Activated T-cell treated with anti-CD3 and anti-CD28 coated beads, Interleukin-2, amount 50 U/mL, for 4 hours (primary cell): ENCODE measurements around the gene ZMYM4. TPM values are rescaled to one million over a fixed set of nuclear protein-coding genes. Genes with fewer than 3 reads are reported as not detected.

Experiments
- ATAC-seq, 2 donors: fragments of 200-7000 bp; cut with Tn5 transposase; one replicate each; pipeline ENCODE4 v1.10.0; 2021
- DNase-seq: peaks from one replicate; pipeline ENCODE4 v3.0.0-alpha.2; 2020
- H3K27me3 Mint-ChIP-seq: one replicate; pipeline ENCODE4 v1.8.0; 2021; ENCODE audit warnings: low read depth, mixed read lengths
- H3K36me3 Mint-ChIP-seq: one replicate; pipeline ENCODE4 v1.8.0; 2022; ENCODE audit warnings: mixed read lengths; ENCODE audit not compliant: insufficient read depth
- H3K4me1 Mint-ChIP-seq: one replicate; pipeline ENCODE4 v1.8.0; 2021; ENCODE audit warnings: low read depth, mixed read lengths
- H3K4me3 Mint-ChIP-seq: one replicate; pipeline ENCODE4 v1.8.0; 2021; ENCODE audit warnings: mild to moderate bottlenecking, moderate library complexity, mixed read lengths
- H3K9me3 Mint-ChIP-seq: one replicate; pipeline ENCODE4 v1.8.0; 2021; ENCODE audit warnings: mixed read lengths
- total RNA-seq, 3 donors: library from RNA; stranded (reverse); gene quantifications; one replicate each; pipeline ENCODE4 v1.2.1, GENCODE V29; 2021

Gene ZMYM4
- total RNA-seq, 3 donors from 2014 or later: 24.2 to 28.9 (median 26.0) TPM

DNA sequence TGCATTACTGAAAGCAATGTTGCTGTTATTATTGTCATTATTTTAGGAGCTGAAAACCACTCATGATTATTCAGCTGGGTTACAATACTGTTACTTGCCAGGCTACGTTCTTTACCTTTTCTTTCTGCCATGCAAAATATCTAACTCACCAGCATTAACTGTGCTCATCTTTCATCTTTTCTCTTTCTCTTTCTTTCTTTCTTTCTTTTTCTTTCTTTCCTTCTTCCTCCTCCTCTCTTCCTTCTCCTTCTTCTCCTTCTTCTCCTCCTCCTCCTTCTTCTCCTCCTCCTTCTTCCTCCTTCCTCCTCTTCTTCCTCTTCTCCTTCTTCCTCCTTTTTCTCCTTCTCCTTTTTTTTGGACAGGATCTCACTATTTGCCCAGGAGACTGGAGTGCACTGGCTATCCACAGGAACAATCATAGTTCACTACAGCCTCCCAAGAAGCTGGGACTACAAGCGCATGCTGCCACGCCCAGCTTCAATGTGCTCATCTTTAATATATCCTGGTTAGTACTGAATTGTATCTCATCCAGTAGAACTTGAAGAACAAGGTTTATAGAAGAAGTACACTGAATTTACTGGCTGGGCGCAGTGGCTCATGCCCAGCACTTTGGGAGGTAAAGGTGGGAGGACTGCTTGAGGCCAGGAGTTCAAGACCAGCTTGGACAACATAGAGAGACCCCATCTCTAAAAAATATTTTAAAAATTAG lies 6.9 kb upstream of the ZMYM4 start:
- DNase-seq: no peak
- Mint-ChIP-seq H3K4me1 (peaks cover 2% of the 10 kb centered on the region), H3K27me3 (peaks cover 6% of the 10 kb centered on the region), H3K9me3 (no peaks in the 10 kb centered on the region), H3K4me3 (no peak overlapping the region), H3K36me3 (no peaks in the 10 kb centered on the region)
- no peak for ATAC-seq

DNA sequence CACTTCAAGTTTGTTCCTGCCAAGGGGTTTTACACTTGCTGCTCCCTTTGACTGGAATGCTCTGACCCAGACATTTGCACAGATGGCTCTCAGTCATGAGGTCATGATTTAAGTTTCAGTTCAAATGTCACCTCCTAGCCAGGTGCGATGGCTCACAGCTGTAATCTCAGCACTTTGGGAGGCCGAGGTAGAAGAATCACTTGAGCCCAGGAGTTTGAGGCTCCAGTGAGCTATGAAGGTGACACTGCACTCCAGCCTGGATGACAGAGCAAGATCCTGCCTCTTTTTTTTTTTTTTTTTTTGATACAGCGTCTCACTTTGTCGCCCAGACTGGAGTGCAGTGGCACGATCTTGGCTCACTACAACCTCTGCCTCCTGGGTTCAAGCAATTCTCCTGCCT lies 4.5 kb upstream of the ZMYM4 start:
- Mint-ChIP-seq H3K36me3 (no peaks in the 10 kb centered on the region), H3K9me3 (no peaks in the 10 kb centered on the region), H3K27me3 (peaks cover 6% of the 10 kb centered on the region), H3K4me3 (no peak overlapping the region), H3K4me1 (peaks cover 5% of the 10 kb centered on the region)
- DNase-seq (no peak), ATAC-seq (no peak)

DNA sequence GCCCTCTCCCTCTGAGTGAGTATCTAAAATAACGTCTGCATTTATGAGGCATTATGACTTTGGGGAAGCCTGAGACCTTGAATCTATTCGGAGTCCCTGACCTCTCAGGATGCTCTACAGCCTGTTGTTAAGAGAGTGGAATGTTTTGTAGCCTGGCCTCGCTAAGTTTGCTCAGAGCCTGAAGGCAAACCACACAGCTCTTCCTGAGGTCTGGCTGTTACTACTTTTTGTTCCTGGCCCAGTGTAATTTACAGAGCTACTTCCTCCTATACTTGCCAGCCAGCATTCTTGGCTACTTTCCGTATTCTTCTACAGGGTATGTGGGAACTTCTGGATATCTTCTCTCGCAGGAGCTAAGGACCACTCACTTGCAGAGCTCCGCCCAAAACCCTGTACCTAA lies 3.6 kb upstream of the ZMYM4 start:
- H3K4me1 Mint-ChIP-seq: peaks cover 9% of the 10 kb centered on the region
- no peaks in the 10 kb centered on the region for H3K9me3 Mint-ChIP-seq
- no peak overlapping the region for H3K4me3 Mint-ChIP-seq
- ATAC-seq (no peak), DNase-seq (no peak)
- peaks cover 6% of the 10 kb centered on the region for H3K27me3 Mint-ChIP-seq
- H3K36me3 Mint-ChIP-seq: no peaks in the 10 kb centered on the region

DNA sequence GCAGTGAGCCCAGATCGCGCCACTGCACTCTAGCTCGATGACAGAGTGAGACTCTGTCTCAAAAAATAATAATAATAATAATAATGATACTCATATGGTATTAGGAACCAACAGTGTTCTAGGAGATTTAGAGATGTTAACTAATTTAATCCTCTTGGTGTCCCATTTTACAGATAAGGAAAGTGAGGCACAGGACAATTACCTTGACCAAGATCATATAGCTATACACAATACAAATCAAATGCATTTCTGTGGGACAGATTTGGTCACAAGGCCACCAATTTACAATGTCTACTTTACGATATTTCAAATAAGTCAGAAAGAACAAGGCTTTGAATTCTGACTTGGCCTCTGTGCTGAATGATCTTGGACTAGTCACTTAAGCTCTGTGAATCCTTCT lies 2.2 kb upstream of the ZMYM4 start:
- peaks cover 6% of the 10 kb centered on the region for H3K27me3 Mint-ChIP-seq
- DNase-seq (no peak), ATAC-seq (no peak)
- no peaks in the 10 kb centered on the region for H3K9me3 Mint-ChIP-seq
- H3K36me3 Mint-ChIP-seq: peaks cover 4% of the 10 kb centered on the region
- H3K4me1 Mint-ChIP-seq: peaks cover 20% of the 10 kb centered on the region
- H3K4me3 Mint-ChIP-seq: no peak overlapping the region

DNA sequence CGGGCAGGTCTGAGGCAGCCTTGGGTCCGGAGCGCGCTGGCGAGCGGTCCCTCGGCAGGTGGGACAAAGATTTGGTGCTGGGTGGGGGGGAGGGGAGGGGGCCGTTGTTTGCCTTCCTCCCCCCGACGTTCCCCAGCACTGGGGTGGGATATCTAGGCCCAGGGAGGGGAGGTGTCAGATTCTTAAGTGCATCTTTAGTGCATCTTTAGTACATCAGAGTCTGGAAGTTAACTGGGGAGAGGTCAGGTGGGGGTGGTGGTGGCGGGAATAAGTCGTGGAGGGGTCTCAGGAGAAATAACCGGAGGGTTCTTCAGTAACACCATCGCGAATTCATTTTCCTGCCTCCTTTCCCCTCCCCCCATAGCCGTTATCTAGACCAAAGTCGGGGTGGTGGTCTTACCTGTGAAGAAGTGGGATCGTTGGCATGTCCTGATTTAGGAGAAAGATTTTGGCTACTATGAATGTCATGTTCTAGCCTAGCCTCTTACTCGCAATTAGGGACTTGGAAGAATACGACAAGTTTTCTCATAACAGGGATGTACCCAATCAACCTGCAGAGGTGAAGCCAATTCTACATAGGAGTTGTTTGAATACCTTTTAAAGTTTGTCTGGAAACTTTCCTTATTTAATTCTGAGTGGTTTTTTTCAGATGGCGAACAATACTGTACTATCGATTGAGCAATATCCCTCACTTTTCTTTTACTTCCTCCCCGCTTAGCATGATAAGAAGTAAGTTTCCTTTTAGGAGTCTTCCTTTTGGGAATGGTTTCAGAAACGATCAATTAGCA lies 886 bp downstream of the ZMYM4 start:
- ATAC-seq (no peak), DNase-seq (no peak)
- H3K36me3 Mint-ChIP-seq: peaks cover 7% of the 10 kb centered on the region
- peaks cover 4% of the 10 kb centered on the region for H3K27me3 Mint-ChIP-seq
- peaks cover 29% of the 10 kb centered on the region for H3K4me1 Mint-ChIP-seq
- H3K4me3 Mint-ChIP-seq: peak overlapping the region; percentile 87
- no peaks in the 10 kb centered on the region for H3K9me3 Mint-ChIP-seq

DNA sequence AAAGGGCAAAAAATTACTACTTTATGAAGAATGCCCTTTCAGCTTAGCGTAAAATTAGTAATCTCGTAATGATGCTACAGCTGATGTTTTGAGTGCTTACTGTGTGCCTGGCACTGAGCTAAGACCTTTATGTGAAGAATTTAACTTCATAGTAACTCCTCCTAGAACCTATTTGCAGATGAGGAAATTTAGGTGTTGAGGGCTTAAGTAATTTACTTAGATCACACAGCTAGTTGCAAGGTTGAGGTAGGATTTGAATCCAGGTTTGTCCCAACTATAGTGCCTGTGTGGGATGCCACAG lies 1.4 kb downstream of the ZMYM4 start:
- H3K4me1 Mint-ChIP-seq: peaks cover 29% of the 10 kb centered on the region
- H3K36me3 Mint-ChIP-seq: peaks cover 7% of the 10 kb centered on the region
- no peak for ATAC-seq

DNA sequence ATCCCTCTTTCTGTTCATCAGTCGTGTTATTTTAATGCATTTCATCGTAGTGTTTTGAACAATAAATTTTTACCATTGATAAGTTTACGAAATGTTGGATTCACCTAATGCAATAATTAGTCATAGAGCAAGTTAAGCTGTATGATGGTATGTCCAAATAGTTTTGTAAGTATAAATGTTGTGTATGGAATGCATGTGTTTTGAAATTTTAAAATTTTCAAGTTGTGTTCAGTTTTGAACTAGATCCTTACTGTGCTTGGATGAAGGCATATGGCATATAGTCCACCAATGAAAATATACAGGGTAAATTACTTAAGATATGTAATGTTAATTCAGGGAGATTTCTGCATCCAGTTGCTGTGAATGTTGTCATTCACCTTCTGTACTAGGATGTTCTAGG lies 2.3 kb downstream of the ZMYM4 start:
- Mint-ChIP-seq H3K4me1 (peaks cover 27% of the 10 kb centered on the region), H3K4me3 (peak overlapping the region; percentile 64), H3K36me3 (peaks cover 7% of the 10 kb centered on the region), H3K27me3 (no peaks in the 10 kb centered on the region), H3K9me3 (no peaks in the 10 kb centered on the region)
- ATAC-seq (no peak), DNase-seq (no peak)

More for the DNA sequence above, 1.4 kb downstream of the ZMYM4 start:
- Mint-ChIP-seq H3K4me3 (peak overlapping the region; percentile 87), H3K9me3 (no peaks in the 10 kb centered on the region), H3K27me3 (peaks cover 4% of the 10 kb centered on the region)
- no peak for DNase-seq

DNA sequence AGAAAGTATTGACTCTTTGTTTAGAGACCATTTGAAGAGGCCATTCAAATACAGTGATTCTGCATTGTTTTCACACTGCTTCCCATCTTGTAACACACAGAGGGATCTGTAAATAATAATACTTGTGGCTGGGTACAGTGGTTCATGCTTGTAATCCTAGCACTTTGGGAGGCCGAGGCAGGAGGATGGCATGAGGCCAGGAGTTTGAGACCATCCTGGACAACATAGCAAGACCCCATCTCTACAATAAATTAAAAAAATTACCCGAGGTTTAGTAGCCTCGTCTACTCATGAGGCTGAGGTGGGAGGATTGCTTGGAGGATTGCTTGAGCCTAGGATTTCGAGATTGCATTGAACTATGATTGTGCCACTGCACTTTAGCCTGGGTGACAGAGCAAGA lies 5.7 kb downstream of the ZMYM4 start:
- Mint-ChIP-seq H3K36me3 (peaks cover 18% of the 10 kb centered on the region), H3K4me3 (no peak overlapping the region), H3K27me3 (no peaks in the 10 kb centered on the region), H3K9me3 (peaks cover 4% of the 10 kb centered on the region), H3K4me1 (peaks cover 28% of the 10 kb centered on the region)
- no peak for DNase-seq
- ATAC-seq: no peak

DNA sequence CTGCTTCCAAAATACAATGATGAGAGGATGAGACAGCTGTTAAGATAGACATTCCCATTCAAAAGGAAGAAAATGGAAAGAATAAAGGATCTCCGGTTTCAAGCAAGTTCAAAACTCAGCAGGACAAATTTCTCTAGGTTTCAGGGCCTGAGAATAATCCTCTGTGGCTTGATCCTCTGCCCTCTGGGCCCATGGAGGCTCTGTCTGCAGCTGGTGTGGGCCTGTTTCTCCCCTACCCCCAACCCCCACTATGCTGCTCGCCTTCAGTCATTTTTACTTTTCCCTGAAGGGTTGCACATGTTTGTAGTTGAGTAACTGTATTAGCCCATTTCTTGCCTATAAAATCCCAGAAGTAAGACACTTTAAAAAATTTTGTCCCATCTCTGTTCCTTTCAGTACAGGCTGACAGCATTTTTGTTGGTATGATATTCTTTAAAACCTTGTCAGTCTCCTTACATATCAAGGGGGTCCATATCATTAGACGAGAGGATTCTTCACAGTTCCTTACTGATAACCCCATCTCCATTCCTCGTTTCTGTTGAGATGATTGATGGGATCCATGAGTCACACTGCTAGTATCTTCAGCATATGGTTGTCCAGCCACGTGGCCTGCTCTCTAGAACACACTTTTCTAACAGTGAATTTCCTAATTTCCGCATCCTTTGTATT lies 10.5 kb downstream of the ZMYM4 start:
- DNase-seq (no peak), ATAC-seq (no peak)
- Mint-ChIP-seq H3K27me3 (no peaks in the 10 kb centered on the region), H3K4me1 (peaks cover 6% of the 10 kb centered on the region), H3K9me3 (peaks cover 9% of the 10 kb centered on the region), H3K4me3 (no peak overlapping the region), H3K36me3 (peaks cover 24% of the 10 kb centered on the region)

DNA sequence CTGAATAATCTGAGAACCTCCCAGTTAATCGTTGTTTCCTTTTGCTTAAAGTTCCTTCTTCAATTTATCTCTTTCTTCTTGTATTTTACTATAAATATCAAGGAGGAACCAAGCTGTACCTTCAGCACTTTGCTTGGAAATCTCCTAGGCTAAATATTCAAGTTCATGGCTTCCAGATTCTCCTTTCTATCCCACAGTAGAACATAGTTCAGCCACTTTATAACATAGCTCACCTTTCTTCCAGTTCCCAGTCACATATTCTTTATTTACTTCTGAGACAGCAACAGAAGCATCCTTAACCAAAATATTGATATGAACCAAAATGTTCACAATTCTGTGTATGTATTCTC lies 11.0 kb downstream of the ZMYM4 start:
- no peaks in the 10 kb centered on the region for H3K27me3 Mint-ChIP-seq
- H3K9me3 Mint-ChIP-seq: peaks cover 9% of the 10 kb centered on the region
- H3K36me3 Mint-ChIP-seq: peaks cover 28% of the 10 kb centered on the region
- no peak overlapping the region for H3K4me3 Mint-ChIP-seq
- H3K4me1 Mint-ChIP-seq: peaks cover 9% of the 10 kb centered on the region
- ATAC-seq (no peak), DNase-seq (no peak)

DNA sequence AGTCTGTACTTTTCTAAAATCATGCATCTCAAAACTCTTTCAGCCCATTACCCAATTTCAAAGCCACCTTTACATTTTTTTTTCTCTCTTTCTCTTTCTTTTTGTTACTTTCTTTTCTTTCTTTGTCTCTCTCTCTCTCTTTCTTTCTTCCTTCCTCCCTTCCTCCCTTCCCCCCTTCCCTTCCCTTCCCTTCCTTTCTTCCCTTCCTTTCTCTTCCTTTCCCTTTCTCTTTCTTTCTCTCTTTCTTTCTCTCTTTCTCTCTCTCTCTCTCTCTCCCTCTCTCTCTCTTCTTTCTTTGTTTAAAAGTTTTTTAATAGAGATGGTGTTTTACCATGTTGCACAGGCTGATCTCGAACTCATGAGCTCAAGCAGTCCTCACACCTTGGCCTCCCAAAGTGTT lies 11.5 kb downstream of the ZMYM4 start:
- ATAC-seq: no peak
- Mint-ChIP-seq H3K36me3 (peaks cover 31% of the 10 kb centered on the region), H3K4me1 (peaks cover 13% of the 10 kb centered on the region), H3K4me3 (no peak overlapping the region), H3K9me3 (peaks cover 9% of the 10 kb centered on the region), H3K27me3 (no peaks in the 10 kb centered on the region)
- DNase-seq: no peak

DNA sequence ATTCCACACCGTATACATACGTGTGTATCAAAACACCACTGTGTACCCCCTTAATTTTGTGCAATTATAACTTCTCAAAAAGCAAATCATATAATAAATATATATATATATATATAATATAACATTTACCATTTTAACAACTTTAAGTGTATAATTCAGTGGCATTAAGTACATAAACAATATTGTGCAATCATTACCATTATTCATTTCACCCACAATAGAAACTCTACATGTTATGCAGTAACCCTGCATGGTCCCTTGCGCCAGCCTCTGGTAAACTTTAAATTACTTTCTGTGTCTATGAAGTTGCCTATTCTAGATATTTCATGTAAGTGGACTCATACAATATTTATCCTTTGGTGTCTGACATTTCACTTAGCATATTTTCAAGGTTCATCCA lies 13.1 kb downstream of the ZMYM4 start:
- Mint-ChIP-seq H3K4me1 (peaks cover 25% of the 10 kb centered on the region), H3K36me3 (peaks cover 30% of the 10 kb centered on the region), H3K4me3 (no peak overlapping the region), H3K27me3 (no peaks in the 10 kb centered on the region), H3K9me3 (peaks cover 9% of the 10 kb centered on the region)
- DNase-seq: no peak
- no peak for ATAC-seq

DNA sequence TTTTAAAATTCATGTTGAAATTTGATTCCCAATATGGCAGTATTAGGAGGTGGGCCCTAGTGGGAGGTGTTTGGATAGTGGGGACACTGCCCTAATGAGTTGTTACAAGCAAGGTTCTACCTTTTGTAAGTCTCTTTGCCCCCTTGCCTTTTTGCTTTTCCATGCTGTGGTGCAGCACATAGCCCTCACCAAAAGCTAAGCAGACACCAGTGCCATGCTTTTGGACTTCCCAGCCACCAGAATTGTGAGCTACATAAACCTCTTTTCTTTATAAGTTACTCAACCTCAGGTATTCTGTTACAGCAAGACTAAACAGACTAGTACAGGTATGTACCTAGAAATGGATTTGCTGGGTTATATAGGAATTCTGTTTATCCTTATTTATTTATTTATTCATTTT lies 13.7 kb downstream of the ZMYM4 start:
- H3K9me3 Mint-ChIP-seq: peaks cover 9% of the 10 kb centered on the region
- no peak for ATAC-seq
- no peak for DNase-seq
- peaks cover 29% of the 10 kb centered on the region for H3K4me1 Mint-ChIP-seq
- peaks cover 30% of the 10 kb centered on the region for H3K36me3 Mint-ChIP-seq
- H3K27me3 Mint-ChIP-seq: no peaks in the 10 kb centered on the region
- H3K4me3 Mint-ChIP-seq: no peak overlapping the region

DNA sequence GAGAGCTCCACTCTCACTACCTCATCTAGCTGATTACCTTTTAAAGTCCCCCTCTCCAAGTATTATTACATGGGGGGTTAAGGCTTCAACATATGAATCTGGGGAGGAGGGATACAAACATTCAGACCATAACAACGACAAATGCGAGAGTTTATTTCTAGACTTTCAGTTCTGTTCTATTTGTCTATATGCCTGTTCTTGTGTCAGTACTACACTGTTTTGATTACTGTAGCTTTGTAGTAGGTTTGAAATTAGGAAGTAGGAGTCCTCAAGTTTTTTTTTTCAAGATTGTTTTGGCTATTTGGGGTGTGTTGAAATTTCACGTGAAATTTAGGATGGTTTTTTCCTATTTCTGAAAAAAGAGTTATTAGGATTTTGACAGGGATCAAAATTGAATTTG lies 16.3 kb downstream of the ZMYM4 start:
- Mint-ChIP-seq H3K36me3 (peaks cover 17% of the 10 kb centered on the region), H3K4me3 (no peak overlapping the region), H3K9me3 (no peaks in the 10 kb centered on the region), H3K27me3 (no peaks in the 10 kb centered on the region), H3K4me1 (peaks cover 41% of the 10 kb centered on the region)
- DNase-seq (no peak), ATAC-seq (no peak)
